ENCODE results near the gene DDX5.

- no peak for TF ChIP-seq CTCF (IDR thresholded peaks at IDR 0.05)
- no peak for TF ChIP-seq NFE2L2 (conservative IDR thresholded peaks at IDR 0.05; ENCODE audit: low read length)
Observed at GRCh38 chr17:64502021-64502420, 4.1 kb downstream of the DDX5 start.

Measured in A549 (cell line).